Measurements from ENCODE around the gene ADGRG4.

DNA sequence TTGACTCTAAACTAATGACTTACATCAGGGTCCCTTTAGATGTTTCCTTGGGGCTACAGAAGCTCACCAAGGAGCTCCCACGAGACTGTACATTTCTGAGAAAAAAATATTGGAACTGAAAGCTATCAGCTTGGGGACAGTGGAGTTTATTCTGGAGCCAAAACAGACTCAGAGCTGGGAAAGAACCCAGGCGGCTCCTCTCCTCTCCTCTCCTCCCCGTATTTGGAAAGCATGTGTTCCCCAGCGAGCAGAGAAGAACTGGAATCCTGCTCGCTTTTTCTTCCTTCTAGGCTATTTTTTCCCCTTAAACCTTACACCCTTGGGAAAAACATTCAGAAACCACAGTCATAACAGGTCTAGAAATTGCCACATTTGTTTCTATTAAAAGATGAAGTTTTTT lies 45.2 kb upstream of the ADGRG4 start:
- TF ChIP-seq EP300 (IDR thresholded peaks at IDR 0.05): no peak
- TF ChIP-seq POLR2A (IDR thresholded peaks at IDR 0.05): no peak
